ENCODE results near the gene DELE1.

DELE1 gene

DNA sequence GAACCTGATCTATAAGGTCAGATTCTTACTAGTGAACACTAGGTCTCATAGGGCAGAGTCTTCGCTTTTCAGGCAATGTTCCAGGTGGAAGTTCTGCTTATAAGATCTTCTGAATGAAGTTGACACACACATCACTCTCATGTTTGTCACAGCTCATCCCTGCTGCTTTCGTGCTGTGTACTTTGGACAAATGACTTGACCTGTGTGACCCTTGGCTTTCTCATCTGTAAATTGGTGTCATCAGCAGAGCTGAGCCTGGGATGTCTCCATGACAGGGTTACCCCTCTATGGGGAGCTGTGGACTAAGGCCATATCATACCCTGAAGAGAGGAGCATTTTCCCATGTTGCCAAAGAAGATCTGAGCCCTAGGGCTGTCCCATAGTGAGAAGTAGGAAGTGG is 2.8 kb downstream of the DELE1 start:
- DNase-seq (ENCODE audit: low read depth) = no peak

DNA sequence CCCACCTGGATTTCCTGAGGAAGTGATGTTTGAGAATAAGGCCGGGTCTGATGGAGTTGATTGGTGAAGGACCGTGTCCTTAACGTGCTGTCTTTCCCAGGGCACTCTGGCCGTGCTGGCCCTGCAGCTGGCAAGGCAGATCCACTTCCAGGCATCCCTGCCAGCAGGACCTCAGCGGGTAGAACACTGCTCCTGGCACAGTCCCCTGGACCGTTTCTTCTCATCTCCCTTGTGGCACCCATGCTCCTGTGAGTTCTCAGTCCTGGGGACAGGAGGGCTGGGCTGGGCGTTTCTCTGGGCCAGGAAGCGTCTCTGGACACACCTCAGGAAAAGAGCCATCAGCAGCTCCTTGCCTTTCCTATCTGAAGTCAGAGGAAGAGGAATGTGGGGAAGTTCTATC is 4.4 kb downstream of the DELE1 start:
- no peak for DNase-seq (ENCODE audit: low read depth)

DNA sequence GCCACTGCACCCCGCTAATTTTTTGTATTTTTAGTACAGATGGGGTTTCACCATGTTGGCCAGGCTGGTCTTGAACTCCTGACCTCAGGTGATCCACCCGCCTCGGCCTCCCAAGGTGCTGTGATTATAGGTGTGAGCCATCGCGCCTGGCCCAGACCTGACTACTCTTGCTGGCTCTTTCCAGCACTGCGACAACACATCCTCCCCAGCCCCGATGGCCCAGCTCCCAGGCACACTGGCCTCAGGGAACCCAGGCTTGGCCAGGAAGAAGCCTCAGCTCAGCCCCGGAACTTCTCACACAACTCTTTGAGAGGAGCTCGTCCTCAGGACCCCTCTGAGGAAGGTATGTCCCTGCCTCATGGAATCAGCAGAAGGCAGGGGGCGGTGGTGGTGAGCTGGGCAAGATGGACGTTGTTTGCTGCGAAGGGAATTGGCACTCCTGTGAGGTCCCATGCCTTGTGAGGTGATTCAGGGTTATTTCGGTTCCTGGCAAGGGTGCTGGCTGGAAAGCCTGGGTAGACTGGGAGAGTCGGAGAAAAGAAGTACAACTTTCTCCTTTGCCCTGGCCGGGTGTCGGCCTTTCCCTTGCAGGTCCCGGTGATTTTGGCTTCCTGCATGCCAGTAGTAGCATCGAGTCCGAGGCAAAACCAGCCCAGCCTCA is 5.9 kb downstream of the DELE1 start:
- DNase-seq (ENCODE audit: low read depth) = no peak

DNA sequence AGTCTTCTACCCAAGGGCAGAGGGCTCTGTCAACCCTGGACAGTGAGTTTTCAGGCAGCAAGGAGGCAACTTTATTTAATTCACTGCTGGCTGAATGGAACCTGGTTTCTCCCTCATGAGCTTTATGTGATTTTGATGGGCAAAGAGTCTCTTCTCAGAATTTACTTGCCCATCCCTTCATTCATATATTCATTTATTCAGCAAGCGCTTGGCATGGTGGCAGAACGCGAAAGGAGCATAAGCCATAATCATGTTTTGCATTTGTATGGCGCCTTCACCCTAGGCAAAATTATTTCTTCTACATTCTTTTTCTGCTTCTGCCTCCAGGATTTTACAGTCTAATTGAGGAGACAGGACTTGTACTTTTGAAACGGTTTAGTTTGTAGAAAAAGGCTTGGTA is 8.0 kb downstream of the DELE1 start:
- no peak for DNase-seq (ENCODE audit: low read depth)

DNA sequence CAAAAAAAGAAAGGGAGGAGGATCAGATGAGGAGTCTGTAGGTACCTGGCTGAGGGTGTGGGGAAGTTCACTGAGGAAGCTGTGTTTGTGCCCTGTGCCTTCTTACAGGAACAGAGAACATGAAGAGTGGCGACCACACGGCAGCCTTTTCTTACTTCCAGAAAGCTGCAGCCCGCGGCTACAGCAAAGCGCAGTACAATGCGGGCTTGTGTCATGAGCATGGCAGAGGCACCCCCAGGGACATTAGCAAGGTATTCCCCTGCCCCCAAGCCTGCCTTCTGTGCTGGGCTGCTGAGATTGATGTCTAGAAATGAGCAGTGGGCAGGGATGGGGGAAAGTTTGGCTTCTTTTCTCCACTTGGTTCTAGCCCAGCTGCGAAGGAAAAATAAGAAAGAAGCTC is 9.5 kb downstream of the DELE1 start:
- no peak for DNase-seq (ENCODE audit: low read depth)

DNA sequence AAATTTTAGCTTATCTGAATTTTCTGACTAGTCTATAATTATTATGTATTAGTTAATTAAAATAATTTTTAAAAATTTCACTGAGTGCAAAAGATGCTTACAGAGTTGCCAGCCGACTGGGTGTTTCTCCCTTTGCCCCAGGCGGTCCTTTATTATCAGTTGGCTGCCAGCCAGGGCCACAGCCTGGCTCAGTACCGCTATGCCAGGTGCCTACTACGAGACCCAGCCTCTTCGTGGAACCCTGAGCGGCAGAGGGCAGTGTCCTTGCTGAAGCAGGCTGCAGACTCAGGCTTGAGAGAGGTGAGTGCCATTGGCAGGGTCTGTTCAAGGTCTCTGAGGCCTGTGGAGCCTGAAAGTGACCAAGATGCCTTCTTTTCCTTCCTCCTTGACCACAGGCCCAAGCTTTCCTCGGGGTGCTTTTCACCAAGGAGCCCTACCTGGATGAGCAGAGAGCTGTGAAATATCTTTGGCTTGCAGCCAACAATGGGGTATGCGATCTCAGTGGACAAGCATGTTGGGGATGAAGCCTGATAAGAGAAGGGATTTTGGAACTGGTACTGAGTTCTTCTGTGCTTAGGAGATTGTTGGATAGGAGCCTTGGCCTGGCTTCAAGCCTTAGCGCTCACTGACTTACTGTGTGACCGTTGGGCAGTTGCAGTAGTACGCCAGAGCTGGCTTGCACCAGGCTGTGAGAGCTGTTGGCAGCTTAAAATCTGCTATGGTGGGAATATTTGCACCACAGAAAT is 10.6 kb downstream of the DELE1 start:
- DNase-seq (ENCODE audit: low read depth) = no peak

DNA sequence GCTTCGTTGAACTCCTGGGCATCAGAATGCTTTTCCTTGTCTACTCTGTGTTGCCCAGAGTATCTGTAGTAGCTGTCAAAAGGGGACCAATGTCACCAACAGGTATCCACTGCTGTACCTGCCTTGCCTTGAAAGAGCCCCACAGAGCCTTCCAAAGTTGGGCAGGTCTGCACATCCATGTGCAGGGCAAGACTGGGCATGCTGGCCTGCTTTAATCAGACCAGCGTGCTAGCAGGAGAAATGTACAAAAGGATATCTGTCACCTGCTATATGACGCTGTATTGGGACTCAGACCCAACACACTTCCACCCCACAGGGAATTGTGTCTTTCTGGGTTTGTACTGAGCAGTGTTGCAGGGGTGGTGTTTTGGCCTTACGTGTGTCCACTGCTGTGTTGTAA is 11.9 kb downstream of the DELE1 start:
- DNase-seq (ENCODE audit: low read depth) = no peak

DNA sequence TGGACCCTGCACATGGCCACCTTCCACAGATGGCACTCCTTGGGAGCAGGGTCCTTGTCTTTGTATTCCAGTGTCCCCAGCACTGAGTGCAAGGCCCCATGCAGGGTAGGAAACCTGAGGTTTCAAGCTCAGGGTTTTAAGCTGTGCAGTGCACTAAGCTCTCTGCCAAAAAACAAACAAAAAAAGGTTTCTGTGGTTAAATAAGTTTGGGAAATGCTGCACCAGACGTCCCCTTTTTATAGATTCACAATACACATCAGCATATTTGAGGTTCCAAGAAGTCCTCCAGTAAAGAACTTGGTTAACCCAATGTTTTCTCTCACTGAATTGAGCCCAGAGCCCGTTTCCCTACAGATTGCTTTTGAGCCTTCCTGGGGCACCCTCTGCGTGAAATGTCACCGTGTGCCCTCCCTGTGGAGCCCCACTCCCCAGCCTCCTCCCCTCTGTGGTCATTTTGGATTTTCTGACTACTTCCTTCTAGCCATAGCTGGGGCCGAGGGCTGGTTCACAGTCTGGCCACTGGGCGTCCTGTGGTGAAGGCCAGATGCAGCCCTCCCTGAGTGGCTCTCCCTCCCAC is 17.1 kb downstream of the DELE1 start:
- no peak for DNase-seq (ENCODE audit: low read depth)

DNA sequence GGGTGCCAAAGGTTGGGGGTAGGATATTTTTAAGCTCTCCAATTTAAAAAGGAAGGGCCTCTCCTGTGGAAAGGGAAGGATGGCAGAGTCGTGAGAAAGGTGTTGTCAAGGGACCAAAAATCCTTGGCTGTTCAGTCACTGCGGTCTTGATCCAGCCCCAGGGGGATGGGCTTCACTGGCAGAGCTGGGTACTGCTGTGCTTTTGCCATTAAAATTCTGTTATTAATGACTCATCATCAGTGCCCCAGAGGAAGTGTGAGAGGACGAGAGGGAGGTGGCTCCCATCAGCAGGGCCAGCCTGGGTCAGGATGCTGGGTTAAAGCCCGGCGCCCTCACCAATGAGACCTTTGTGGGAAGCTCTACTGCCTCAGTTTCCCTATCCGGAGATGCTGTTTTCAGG is 17.6 kb downstream of the DELE1 start:
- DNase-seq (ENCODE audit: low read depth) = no peak

DNA sequence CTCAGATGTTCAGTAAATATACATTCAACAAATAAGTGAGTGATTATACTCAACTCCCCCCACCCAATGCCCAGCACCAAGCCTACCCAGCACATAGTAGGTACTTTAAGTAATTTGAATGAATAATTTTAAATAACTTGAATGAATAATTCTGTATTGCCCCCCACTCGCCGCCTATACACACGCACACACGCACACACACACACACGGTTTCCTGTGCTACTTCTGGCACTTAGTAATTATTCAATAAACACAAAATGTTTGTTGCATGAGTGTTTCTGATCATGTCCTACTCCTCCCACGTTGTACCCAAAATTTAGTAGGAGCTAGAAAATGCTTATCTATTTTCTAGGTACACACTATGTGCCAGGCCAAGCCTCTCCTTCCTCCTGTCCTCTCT is 18.1 kb downstream of the DELE1 start:
- no peak for DNase-seq (ENCODE audit: low read depth)

DNA sequence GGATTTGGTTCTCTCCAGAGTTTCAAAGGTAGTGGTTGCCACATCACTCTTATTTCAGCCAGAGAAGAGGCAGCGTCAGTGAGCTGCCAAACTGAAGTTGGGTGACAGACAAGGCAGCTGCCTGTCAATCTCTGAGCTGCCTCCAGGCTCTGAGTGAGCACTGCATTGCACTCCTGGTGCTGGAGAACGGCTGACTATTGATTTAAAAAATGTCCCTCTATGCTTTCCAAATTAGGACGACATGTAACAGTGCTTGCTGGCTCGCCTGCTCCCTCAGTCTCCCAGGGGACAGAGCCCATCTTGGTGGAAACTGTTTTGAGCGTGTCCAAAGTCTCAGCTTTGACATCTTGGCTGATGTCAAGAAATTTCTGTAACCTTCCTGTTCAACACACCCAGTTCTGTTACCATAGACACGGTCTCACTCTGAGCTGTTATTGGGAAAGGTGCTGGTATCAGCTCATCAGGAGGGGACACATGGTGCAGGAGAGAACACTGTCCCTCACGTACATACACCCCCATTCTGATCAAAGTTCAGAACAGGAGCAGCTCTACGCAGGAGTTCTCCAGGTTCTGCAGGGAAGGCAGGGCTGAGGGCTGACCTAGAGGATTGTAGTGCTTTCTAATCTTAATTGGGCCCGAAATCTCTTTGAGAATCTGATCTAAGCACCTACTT is 18.6 kb downstream of the DELE1 start:
- DNase-seq (ENCODE audit: low read depth) = no peak

DNA sequence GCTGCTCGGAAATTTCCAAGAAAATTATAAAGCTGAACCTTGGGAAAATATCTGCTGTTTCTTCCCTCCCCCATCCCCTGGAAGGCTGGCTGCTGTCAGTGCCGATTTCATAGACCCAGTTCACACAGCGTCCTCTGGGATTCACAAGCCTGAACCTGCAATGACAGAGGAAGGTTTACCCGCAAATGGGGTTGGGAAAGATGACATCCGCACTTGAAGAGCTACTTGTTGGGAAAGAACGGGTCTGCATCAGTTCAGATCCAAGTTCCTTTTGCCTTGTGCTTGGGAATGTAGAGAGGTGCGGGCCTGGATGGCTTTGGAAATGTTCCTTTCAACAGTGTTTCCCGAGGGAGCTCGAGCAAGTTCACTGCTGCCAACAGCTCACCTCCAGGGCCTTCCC is 20.4 kb downstream of the DELE1 start:
- no peak for DNase-seq (ENCODE audit: low read depth)

DNA sequence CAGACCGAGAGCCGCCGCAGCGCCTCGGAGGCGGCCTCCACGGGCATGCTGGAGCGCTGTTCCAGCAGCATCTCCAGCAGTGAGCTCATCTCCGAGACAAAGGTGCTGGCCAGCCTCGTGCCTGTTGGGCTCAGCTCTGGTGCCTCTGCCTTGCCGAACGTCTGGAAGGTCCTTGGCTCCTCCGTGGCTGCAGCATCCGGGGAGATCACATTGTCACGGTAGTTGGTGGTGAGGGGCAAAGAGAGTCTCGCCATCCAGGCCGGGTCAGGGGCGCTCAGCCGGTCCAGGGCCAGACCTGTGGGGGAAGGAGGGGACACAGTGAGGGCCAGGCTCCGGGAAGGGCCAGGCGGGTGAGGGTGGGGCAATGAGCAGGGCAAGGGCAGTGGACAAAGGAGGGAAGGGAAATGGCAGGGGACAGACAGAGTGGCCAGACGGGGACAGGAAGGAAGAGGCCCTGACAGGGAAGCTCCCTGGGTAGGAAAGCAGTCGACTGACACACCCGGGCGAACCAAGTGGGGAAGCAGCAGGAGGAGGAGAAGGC is 21.9 kb downstream of the DELE1 start:
- no peak for DNase-seq (ENCODE audit: low read depth)

DNA sequence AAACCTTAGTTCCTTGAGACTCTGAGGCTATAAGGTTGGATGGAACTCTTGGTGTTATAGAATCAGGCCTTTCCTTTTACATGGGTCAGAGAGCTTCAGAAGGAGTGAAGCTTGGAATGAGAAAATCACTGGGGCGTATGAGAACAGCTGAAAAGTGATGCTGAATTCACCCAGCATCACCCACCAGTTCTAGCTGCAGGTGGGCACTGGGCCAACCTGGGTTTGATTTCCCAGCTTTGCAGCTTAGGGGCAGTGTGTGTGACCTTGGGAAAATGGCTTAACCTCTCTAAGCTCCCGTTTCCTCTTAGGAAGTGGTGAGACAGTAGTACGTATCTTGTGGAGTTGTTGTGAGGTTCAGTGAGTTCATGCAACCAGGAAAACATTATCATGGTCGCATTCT is 23.6 kb downstream of the DELE1 start:
- no peak for DNase-seq (ENCODE audit: low read depth)

DNA sequence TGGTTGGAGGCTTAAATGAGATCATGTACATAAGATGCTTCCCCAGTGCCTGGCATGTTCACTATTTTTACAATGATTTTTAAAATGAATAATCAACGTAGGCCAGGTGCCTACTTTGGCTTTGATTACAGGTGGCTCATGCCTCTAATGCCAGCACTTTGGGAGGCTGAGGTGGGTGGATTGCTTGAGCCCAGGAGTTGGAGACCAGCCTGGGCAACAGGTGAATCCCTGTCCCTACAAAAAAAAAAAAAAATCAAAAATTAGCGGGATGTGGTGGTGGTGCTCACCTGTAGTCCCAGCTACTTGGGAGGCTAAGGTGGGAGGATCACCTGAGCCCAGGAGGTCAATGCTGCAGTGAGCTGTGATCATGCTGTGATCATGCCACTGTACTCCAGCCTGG is 25.1 kb downstream of the DELE1 start:
- no peak for DNase-seq (ENCODE audit: low read depth)

DNA sequence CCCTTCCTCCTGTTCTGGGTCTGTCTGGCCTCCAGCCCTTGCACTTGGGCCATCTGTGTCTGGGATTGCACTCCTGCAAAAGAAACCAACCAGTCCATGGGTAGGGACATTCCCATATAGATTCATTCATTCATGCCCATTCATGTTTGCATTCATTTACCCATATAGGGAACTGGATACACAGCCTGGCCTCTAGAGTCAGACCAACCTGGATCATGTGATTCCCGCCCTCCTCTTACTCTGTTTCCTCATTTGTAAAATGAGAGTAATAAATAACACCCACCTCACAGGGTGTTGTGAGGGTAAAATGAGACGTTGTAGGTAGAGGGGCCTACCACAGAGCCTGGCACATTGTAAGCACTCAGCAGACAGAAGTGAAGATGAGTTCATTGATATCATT is 25.8 kb downstream of the DELE1 start:
- no peak for DNase-seq (ENCODE audit: low read depth)

DNA sequence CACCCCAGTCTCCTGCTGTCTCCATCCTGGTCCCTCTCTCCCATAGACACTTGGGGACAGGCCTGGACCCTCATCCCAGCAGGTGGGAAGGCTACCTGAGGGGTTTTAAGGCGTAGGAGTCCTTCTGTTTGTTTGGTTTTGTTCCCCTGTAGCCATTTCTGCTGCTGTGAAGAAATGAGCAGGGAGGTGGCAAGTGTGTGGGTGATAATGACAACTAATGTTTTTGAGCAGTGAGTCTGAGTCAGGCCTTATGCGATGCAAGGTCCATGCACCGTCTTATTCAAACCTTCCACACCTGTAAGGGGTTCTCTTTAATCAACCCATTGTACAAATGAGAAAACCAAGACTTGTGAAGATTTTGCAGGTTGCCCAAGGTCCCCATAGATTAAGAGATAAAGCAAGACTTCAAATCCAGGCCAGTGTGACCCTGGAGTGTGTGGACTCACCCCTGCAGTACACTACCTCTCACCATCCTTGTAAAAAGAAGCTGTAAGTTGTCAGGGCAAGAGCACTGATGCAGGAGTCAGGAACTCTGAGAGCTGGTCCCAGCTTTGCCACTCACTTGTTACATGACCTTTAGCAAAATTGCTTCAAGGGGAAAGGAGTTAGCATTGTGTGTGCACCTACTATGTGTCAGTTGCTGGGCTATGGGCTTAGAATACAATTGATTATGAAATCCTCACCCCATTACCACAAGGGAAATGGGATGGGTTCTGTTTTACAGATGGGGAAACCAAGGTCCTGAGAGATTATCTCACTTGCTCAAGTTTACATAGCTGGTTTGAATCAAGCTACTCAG is 26.7 kb downstream of the DELE1 start:
- DNase-seq (ENCODE audit: low read depth) = no peak

DNA sequence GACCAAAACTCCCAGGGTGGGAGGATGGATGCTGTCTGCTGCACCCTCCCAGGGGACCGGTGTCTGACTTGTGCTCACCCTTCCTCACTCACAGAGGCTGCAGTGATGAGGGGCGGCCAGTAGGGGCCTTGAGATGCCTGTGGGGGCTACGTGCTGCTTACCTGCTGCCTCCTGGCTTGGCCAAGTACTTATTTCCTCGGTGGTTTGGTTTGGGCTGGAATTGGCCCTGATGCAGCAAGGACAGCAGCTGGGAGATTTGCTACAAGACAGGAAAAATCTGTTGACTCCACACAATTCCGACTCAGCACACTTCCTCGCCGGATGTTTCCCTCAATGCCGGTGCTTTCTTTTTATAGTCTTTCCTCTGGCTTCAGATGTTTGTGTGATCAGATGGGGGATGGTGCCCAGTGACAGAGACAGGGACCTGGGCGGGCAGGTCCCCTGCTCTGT is 27.7 kb downstream of the DELE1 start:
- DNase-seq (ENCODE audit: low read depth) = no peak

DNA sequence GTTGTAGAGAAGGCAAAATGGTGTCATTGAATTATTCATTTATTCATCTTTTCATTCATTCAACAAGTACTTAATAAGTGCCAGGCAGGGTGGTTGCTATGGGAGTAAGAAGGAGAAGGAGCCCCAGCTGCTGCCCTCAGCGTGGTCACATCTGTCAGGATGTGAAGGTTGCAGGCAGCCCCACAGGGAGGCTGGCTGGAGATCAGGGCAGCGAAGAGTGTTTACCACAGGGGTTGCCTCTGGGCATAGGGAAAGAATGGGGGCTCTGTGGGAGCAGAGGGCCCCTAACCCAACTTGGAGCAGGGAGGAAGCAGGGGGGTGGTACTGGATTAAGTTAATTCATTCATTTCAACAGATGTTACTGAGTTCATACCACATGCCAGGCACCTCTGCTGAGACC is 28.3 kb downstream of the DELE1 start:
- DNase-seq (ENCODE audit: low read depth) = no peak

DNA sequence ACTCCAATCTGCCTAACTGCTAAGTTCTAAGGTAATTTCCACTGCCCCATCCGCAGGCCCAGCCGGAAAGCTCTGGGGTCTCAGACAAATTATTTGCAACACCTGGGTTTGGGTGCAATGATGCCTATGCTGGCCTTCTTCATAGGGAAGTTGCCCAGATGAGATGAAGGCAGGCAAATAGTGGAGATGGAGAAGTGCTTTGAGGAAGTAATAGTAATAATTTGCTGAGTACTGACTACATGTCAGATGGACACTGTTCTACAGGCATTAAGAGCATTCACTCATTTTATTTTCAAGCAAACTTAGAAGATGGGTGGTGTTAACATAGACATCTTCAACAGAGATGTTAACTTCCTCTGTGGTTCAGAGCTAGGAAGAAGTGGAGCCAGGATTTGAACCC is 30.5 kb downstream of the DELE1 start:
- DNase-seq (ENCODE audit: low read depth) = no peak

DNA sequence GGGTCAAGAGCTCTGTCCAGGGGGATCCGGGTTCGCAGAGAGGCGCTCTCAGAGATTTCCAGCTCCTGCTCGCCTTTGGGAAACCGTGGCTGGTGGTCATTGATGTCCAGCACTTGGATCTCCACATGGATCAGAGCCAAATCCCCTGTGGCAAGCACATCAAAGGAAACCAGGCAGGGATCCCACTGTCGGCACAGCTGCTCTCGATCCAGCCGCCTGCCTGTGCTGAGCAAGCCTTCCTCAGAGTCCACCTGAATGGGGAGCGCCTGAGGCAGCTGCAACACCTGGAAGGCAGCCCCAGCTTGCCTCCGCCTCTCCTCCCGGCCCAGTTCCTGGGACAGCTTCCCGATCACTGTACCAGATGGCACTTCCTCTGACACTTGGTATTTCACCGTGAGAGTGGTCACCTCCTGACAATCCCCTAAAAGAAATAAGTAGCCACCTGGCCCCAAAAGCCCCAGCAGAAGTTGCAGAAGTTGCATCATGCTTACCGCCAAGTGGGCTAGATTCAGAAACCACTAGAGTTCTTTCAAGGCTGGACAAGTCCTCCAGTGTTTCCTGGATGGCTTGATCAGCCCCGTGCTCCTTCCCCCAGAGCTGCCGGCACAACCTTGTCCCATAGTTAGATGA is 33.8 kb downstream of the DELE1 start:
- no peak for DNase-seq (ENCODE audit: low read depth)

DNA sequence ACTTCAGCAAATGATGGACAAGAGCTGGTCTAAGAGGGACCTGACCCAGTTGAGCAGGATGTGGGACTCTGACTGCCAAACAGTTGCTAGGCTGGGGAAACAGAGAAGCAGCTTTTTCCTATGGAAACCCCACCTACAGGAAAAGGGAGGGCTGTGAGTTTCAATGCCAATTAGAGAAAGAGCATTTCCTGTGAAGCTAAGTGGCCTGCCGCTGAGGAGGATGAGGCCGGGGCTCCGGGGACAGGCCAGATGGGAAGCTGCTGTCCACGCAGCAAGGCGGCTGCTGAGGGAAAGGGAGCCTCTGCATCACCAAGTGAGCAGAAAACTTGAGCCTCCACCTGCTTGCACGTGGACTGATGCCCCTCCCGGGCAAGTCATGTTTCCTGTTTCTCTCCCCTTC is 34.4 kb downstream of the DELE1 start, which contains the start of gene PCDH12:
Gene PCDH12 (minus strand): TSS at position 90 of the 400 bp plus-strand sequence. CDS start 351 bp downstream, outside the sequence.
- DNase-seq (ENCODE audit: low read depth) = no peak

Data from stimulated activated CD8-positive, alpha-beta memory T cell treated with anti-CD3 and anti-CD28 coated beads, Interleukin-15, amount 100 ng/mL, for 24 hours (primary cell).